Limb (tissue), 2 donors: ENCODE data around the gene ZFP1.
"Not testable (repeated sequence)": the region's sequence is repeated elsewhere in the genome, so short reads cannot be mapped to it uniquely, and the experiment has no call there.

ENCODE experiments used
- DNase-seq, 2 donors: peaks; one replicate each; pipeline ENCODE4 v3.0.0-alpha.2; 2016; ENCODE audit errors: extremely low spot score in 2 of 2

The ZFP1 gene

GRCh38 chr16:75203667-75204409 is 55.5 kb downstream of the ZFP1 start:
- DNase-seq = no peak

DNA sequence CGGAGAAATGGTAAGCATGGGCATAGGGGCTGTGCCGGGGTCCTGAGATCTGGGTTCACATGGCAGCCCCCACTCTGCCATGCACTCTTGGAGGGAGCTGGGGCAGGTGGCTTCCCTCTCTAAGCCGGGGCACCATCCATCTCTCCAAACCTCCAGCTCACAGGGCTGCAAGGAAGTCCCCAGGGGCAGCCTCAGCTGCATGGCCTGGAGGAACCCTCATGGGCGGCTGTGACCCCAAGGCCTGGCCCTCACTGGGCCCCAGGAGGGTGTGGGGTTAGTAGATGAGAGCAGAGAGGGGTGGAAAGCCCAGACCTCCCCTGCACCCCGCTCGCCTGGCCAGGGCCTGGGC is 56.1 kb downstream of the ZFP1 start:
- no peak for DNase-seq

- DNase-seq = not testable (repeated sequence)
Observed at GRCh38 chr16:75204905-75205304, 56.6 kb downstream of the ZFP1 start.

- not testable (repeated sequence) for DNase-seq
Observed at GRCh38 chr16:75205438-75205837, 57.1 kb downstream of the ZFP1 start.

DNA sequence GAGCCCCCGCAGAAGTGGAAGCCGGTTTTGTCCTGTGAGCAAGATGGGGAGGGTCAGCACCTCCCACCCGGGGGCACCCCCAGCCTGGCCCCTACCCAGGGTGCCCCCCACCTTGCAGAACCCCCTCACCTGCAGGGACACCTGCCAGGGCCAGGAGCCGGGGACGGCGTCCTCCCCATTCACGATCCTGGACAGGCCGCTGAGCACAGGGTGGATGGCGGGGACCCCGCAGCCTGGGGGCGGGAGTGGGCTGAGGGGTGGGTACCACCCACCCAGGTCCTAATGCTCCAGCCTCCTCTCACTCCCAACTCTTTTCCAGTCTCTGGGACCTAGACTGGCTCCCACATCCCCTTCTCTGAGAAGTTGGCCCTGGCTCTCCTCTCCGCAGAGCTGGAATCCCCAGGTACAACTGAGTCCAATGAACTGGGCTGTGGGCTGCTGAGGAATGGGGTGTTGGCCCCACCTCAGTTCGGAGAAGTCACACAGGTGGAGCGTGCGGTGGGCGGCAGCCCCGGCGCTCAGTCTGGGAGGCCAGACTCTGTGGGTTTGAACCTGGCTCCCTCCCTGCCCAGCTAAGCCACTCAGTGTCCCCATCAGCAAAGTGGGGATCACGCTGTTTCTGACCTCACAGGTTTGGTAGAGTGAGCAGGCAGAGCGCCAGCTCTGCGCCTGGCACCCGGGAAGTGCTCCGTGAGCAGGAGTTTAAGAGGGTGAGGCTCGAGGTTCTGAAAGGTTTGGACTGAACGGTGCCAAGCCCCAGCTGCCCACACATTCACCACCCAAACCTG is 57.8 kb downstream of the ZFP1 start:
- DNase-seq = not testable (repeated sequence)

- DNase-seq = no peak
Observed at GRCh38 chr16:75206749-75207451, 58.6 kb downstream of the ZFP1 start, which contains the start of gene CTRB2. Gene CTRB2 (minus strand): TSS chr16:75207161. CDS start chr16:75207141, 20 bp downstream.

DNA sequence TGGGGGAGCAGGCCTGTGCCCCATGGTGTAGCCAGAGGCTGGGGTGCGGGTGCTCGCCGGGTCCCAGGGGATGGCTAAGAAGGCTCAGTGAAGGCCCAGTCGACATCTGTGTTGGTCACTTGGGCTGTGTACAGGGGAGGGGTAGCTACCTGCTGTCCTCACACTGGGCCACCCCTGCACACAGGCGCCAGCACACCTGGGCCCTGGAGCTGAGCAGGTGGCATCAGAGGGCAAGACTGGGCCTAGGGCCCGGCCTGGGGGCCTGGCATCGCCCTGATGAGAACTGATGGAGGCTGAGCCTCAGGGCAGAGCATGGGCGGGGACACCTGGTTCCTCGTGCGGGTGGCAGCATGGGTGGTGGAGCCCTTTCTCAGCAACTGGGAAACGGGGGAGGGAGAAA is 59.5 kb downstream of the ZFP1 start:
- DNase-seq = no peak

GRCh38 chr16:75208242-75208825 is 60.0 kb downstream of the ZFP1 start:
- DNase-seq = no peak

DNA sequence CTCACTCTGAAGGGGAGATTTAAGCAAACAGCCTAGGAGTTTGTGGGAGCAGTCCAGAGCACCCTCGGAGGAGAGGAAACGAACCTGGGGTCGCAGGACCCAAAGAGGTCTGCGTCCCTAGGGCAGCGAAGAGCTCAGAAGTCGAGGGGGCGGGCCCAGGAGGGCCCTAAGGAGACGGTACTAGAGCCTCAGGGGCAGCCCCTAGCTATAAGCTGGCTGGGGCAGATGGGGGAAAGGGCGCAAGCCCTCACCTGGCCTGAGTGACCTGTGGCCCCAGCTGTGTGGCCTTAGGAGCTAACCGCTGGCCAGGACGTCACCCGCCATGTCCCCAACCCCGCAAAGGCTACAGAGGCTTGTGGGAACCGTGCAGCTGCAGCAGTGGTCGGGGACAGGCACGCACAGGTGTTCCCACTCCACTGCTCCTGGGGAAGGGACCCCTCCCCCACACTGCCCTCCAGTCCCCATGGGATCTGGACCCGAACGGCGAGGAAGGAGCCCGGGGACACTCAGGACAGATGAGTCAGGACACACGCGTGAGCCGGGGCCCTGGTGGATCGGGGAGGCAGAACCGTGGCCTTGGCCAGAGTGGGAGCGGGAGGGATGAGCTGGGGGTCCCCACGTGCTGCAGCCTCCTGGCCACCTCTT is 60.7 kb downstream of the ZFP1 start:
- no peak for DNase-seq

DNA sequence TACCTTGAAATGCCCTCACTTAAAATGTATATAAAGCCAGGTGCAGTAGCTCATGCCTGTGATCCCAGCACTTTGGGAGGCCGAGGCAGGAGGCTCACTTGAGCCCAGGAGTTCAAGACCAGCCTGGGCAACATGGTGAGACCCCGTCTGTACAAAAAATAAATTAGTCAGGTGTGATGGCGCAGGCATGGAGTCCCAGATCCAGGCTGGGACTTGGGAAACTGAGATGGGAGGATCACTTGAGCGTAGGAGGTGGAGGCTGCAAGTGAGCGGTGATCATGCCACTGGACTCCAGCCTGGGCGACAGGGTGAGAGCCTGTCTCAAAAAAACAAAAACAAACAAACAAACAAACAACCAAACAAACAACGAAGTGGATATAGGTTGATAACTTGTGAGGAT is 61.2 kb downstream of the ZFP1 start:
- not testable (repeated sequence) for DNase-seq

DNA sequence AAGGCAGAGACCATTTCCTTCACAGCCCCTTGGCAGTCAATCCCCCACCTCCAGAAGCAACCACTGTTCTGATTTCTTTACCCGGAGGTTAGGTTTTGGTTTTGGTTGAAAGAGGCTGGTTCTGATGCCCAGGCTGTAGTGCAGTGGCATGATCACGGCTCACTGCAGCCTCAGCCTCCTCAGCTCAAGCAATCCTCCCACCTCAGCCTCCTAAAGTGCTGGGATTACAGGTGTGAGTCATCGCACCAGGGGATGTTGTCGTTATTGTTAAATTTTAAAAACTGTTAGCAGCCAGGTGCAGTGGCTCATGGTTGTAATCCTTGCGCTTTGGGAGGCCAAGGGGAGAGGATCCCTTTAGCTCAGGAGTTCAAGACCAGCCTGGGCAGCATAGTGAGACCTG is 61.6 kb downstream of the ZFP1 start:
- DNase-seq = no peak

- not testable (repeated sequence) for DNase-seq
Observed at GRCh38 chr16:75211286-75211685, 63.0 kb downstream of the ZFP1 start.

- DNase-seq = no peak
Observed at GRCh38 chr16:75216127-75216526, 67.8 kb downstream of the ZFP1 start.

DNA sequence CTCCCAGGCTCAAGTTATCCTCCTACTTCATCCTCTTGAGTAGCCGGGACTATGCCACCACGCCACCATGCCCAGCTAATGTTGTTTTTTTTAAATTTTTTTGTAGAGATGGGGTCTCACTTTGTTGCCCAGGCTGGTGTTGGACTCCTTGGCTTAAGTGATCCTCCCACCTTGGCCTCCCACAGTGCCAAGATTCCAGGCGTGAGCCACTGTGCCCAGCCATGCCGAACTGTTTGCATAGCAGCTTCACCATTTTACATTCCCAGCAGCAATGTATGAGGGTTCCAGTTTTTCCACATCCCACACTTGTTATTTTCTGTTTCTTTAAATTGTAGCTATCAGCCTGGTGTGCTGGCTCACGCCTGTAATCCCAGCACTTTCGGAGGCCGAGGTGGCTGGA is 68.3 kb downstream of the ZFP1 start:
- DNase-seq = no peak

DNA sequence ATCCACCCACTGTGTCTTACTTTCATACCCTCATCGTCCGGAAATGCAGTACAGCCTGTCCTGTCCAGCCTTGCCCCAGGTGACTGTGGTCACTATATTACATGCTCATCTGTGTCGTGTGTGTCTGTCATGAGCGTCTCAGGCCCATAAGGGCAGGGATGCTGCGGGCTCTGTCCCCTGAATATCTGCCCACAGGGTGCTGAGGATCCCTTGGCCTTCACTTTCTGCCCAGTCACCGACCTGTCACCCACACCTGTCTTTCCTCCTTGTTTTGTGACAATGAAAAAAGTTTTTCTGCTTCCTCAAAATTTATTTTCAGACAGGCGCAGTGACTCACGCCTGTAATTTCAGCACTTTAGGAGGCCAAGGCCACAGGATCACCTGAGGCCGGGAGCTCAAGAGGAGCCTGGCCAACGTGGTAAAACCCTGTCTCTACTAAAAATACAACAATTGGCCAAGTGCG is 69.1 kb downstream of the ZFP1 start:
- DNase-seq = no peak

DNA sequence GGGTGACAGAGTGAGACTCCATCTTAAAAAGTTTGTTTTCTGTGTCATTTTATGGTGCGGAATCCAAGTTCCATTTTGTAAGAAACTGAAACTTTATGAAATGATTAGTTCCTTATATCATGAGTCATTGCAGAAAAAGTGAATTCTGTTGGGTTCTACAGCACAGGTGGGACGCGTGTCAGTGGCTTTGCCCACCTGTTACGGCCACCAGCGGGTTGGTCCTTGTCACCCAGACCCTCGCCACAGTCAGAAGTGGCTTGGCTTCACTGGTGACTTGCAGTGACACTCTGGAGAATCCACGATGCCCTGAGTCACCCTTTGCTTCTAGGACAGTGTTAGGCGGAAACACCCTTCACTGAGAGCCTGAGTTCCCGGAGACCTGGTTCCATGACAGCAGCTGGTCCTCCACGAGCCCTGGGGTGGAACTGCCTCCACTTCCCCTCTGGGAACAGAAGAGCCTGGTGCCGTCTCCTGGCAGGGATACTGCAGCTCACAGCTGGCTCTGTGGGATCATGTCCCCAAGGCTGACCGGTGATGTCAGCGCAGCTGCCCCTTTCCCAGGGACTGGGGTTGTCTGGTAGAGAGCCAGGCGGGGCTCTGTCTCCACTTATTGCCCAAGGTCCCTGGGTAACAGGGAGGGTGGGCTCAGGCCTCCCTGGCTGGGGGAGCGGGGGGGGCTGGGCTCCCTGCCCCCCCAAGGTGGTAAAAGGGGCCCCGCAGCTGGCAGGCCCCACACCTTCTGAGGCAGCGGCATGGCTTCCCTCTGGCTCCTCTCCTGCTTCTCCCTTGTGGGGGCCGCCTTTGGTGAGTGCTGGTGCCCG is 70.1 kb downstream of the ZFP1 start, which contains the start of gene CTRB1:
CTRB1 (plus strand) TSS at position 733 of the 821 bp plus-strand sequence; CDS start at position 753, 20 bp downstream.
- no peak for DNase-seq

DNA sequence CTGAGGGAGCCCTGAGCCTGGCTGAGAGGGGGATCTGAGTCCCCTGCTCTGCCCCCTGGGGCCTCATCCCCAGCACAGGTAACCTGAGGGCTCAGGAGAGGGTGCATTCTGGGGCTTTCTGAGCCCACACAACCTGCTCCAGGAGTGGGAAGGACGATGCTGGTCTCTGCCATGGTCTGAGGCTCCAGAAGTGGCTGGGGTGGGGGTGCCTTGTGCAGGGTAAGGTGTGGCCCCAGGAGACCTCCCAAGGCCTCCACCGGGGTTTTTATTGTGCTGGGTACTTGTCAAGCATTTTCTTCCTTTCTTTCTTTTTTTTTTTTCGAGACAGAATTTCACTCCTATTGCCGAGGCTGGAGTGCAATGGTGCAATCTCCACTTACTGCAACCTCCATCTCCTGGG is 70.8 kb downstream of the ZFP1 start:
- no peak for DNase-seq

GRCh38 chr16:75219838-75220237 is 71.5 kb downstream of the ZFP1 start:
- DNase-seq = no peak
